Activated B cell treated with CpG ODN at 0.5 μM for 24 hours (primary cell): ENCODE results near the gene UBE2E2. TPM values are rescaled to one million over a fixed set of nuclear protein-coding genes. Genes with fewer than 3 reads are reported as not detected.

Source experiments
- ATAC-seq: fragments of 200-7000 bp; cut with Tn5 transposase; one replicate; pipeline ENCODE4 v1.10.0; 2021; ENCODE audit warnings: low read depth, mild to moderate bottlenecking, moderate library complexity
- CTCF ChIA-PET: fragments of 350-600 bp; sonication (Branson Sonifier 250); formaldehyde crosslinking; loops from one replicate; lab custom pipeline; 2021; ENCODE audit warnings: antibody characterized with exemption; lab: Charles Lee
- POLR2A ChIA-PET: fragments of 350-600 bp; sonication (Branson Sonifier 250); formaldehyde crosslinking; loops from one replicate; lab custom pipeline; 2021; ENCODE audit warnings: antibody characterized with exemption; lab: Charles Lee
- DNase-seq: peaks from one replicate; pipeline ENCODE4 v3.0.0; 2022
- H3K27ac Mint-ChIP-seq: one replicate; pipeline ENCODE4 v1.8.0; 2020; ENCODE audit warnings: mixed read lengths
- H3K27me3 Mint-ChIP-seq: one replicate; pipeline ENCODE4 v1.8.0; 2021; ENCODE audit warnings: mixed read lengths
- H3K36me3 Mint-ChIP-seq: one replicate; pipeline ENCODE4 v1.8.0; 2021; ENCODE audit warnings: low read depth, mixed read lengths
- H3K4me1 Mint-ChIP-seq: one replicate; pipeline ENCODE4 v1.8.0; 2021; ENCODE audit warnings: mixed read lengths
- H3K4me3 Mint-ChIP-seq: one replicate; pipeline ENCODE4 v1.8.0; 2020; ENCODE audit warnings: mild to moderate bottlenecking, mixed read lengths
- H3K9me3 Mint-ChIP-seq: one replicate; pipeline ENCODE4 v1.8.0; 2020; ENCODE audit warnings: mixed read lengths
- CTCF ChIP-seq: fragments of 200-600 bp; IDR thresholded peaks from one replicate; pipeline ENCODE4 v1.8.0; 2022; ENCODE audit warnings: antibody characterized with exemption, mild to moderate bottlenecking
- intact Hi-C: fragments of 100-400 bp; cut with micrococcal nuclease; formaldehyde crosslinking; loops from one replicate; pipeline ENCODE4 v1.15.1; 2024
- total RNA-seq: library from RNA; stranded (reverse); gene quantifications from 2 replicates; pipeline ENCODE4 v1.2.3, GENCODE V29; 2022

UBE2E2 gene
- total RNA-seq, 1 donor from 2014 or later, result 48.5 TPM

GRCh38 chr3:23325466-23326065 lies 122.4 kb downstream of the UBE2E2 start:
- DNase-seq (no peak), ATAC-seq (peak; percentile 47)
- Mint-ChIP-seq H3K36me3 (no peaks in the 10 kb centered on the region), H3K9me3 (no peaks in the 10 kb centered on the region), H3K4me3 (peak overlapping the region; percentile 55), H3K27ac (peak overlapping the region; percentile 47), H3K4me1 (peaks cover 58% of the 10 kb centered on the region), H3K27me3 (no peaks in the 10 kb centered on the region)
- intact Hi-C loops, result loop anchor here (1.0 kb wide), 2 partner anchors 8 to 16 kb away; no protein-coding TSS in a partner anchor
- ChIA-PET CTCF (no interaction called here), POLR2A (interaction anchor here (0.6 kb wide), 2 partner anchors 602 to 620 kb away, joined by 3 read pairs; no protein-coding TSS in a partner anchor)
- no peak for TF ChIP-seq CTCF

- no peaks in the 10 kb centered on the region for H3K36me3 Mint-ChIP-seq
- H3K27me3 Mint-ChIP-seq, result no peaks in the 10 kb centered on the region
- no peak for TF ChIP-seq CTCF
- ATAC-seq, result no peak
- intact Hi-C loops, result no loop called here
- H3K27ac Mint-ChIP-seq, result no peak overlapping the region
- ChIA-PET POLR2A (no interaction called here), CTCF (interaction anchor here (0.9 kb wide), 1 partner anchor 60 kb away, joined by 3 read pairs; no protein-coding TSS in a partner anchor)
- peaks cover 42% of the 10 kb centered on the region for H3K4me1 Mint-ChIP-seq
- DNase-seq, result no peak
- H3K4me3 Mint-ChIP-seq, result no peak overlapping the region
- no peaks in the 10 kb centered on the region for H3K9me3 Mint-ChIP-seq
Measured at GRCh38 chr3:23329471-23330105, 126.5 kb downstream of the UBE2E2 start.

GRCh38 chr3:23330568-23330967 lies 127.4 kb downstream of the UBE2E2 start:
- DNase-seq, result no peak
- ChIA-PET POLR2A (no interaction called here), CTCF (no interaction called here)
- no peak for ATAC-seq
- Mint-ChIP-seq H3K27me3 (no peaks in the 10 kb centered on the region), H3K9me3 (no peaks in the 10 kb centered on the region), H3K27ac (no peak overlapping the region), H3K4me3 (no peak overlapping the region), H3K36me3 (no peaks in the 10 kb centered on the region), H3K4me1 (peaks cover 32% of the 10 kb centered on the region)
- intact Hi-C loops, result no loop called here
- no peak for TF ChIP-seq CTCF

GRCh38 chr3:23331141-23331935 lies 128.2 kb downstream of the UBE2E2 start:
- no peak overlapping the region for H3K27ac Mint-ChIP-seq
- POLR2A ChIA-PET, result interaction anchor here (0.7 kb wide), 1 partner anchor 26 kb away, joined by 3 read pairs; no protein-coding TSS in a partner anchor
- no peaks in the 10 kb centered on the region for H3K36me3 Mint-ChIP-seq

More at GRCh38 chr3:23331141-23331935, 128.2 kb downstream of the UBE2E2 start:
- CTCF ChIA-PET, result no interaction called here
- intact Hi-C loops, result no loop called here
- Mint-ChIP-seq H3K4me3 (no peak overlapping the region), H3K9me3 (no peaks in the 10 kb centered on the region), H3K4me1 (peaks cover 34% of the 10 kb centered on the region), H3K27me3 (no peaks in the 10 kb centered on the region)
- TF ChIP-seq CTCF, result no peak
- ATAC-seq (no peak), DNase-seq (no peak)
